ENCODE results near the gene PTPN12.
"Not testable (repeated sequence)": the region's sequence is repeated elsewhere in the genome, so short reads cannot be mapped to it uniquely, and the experiment has no call there.

The PTPN12 gene

DNA sequence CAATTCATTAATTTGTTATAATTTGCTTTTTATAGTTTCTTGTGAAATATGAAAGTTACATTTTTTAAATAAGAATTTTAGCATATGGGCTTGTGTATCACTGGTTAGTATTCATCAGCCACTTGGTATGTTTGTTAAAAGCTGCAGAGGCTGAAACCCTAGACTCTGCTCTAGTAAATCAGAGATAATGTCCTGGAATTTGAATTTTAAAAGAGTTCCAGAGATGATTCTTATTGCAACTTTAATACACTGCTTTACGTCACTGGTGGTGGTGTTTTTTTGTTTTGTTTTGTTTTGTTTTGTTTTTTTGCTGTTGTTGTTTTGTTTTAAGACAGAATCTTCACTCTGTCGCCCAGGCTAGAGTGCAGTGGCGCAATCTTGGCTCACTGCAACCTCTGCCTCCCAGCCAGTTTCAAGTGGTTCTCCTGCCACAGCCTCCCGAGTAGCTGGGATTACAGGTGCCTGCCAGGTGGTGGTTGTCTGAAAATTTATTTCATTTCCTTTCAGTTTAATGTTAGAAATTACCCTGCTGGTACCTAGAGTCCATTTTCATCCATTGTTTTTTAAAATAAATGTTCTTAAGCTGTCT, 43.8 kb downstream of the PTPN12 start:
- no peak for DNase-seq (ENCODE audit: low spot score)

DNA sequence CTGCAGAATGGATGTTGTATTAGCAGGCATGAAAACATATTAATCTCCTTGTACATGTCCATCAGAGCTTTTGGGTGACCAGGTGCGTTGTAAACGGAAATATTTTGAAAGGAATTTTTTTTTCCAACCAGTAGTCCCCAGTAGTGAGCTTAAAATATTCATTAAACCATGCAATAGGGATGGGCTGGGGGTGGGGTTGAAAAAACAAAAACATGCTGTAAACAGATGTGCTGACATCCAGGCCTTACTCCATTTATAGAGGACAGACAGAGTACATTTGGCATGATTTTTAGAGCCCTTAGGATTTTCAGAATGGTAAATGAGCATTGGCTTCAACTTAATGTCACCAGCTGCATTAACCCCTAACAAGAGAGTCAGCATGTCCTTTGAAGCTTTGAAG, 50.2 kb downstream of the PTPN12 start:
- no peak for DNase-seq (ENCODE audit: low spot score)

DNA sequence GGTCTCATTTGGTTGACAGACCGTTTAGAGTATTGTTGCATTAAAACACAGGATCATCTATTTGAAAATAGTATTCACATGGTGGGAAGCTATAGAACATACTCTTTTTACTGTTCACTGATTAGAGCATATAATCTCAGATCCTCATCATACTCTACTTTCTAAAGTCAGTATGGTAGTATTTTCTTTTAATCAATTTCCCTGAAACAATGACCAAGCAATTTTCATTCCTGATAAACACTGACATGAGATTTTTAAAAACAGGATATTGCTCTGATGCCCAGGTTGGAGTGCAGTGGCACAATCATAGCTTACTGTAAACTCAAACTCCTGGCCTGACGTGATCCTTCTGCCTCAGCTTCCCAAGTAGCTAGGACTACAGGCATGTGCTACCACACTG, 63.9 kb downstream of the PTPN12 start:
- no peak for DNase-seq (ENCODE audit: low spot score)

DNA sequence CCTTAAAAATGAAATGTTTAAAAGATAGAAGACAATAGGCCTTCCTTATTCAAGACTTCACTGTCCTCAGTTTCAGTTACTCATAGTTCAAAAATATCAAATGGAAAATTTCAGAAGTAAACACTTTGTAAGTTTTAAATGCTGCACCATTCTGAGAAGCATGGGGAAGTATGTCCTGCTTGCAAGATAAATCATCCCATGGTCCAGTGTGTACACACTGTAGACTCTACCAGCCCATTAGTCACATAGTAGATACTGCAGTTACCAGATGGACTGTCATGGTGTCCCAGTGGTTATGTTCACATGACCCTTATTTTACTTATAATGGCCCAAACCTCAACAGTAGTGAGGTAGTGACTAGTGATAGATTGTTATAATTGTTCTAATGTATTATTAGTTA, 69.5 kb downstream of the PTPN12 start:
- DNase-seq (ENCODE audit: low spot score), result no peak

DNA sequence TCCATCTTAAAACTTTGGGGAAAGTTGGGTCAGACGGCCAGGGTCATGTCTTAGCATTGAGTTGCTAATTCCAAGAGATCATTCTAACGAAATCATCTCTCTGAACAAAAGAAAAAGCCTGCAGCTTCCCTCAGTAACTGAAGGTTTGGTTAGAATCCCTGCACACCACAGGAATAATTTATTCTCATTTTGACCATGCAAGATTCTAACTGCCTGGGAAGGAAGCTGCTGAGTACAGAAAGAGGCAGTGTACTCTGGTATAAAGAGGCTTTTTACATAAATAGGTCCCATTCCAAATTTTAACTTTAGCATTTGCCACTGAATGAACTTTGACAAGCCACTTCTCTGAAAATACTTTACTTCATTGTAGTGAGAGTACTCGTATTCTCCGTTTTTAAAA, 82.2 kb downstream of the PTPN12 start:
- peak; percentile 12 for DNase-seq (ENCODE audit: low spot score)

DNA sequence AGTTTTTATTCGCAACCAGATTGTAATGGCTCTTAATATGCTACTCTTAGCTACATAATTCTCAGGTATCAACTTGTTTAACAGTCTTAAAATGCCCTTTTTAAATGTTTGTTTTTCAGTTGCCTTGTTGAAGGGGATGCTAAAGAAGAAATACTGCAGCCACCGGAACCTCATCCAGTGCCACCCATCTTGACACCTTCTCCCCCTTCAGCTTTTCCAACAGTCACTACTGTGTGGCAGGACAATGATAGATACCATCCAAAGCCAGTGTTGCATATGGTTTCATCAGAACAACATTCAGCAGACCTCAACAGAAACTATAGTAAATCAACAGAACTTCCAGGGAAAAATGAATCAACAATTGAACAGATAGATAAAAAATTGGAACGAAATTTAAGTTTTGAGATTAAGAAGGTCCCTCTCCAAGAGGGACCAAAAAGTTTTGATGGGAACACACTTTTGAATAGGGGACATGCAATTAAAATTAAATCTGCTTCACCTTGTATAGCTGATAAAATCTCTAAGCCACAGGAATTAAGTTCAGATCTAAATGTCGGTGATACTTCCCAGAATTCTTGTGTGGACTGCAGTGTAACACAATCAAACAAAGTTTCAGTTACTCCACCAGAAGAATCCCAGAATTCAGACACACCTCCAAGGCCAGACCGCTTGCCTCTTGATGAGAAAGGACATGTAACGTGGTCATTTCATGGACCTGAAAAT, 89.7 kb downstream of the PTPN12 start:
- DNase-seq (ENCODE audit: low spot score), result no peak

DNA sequence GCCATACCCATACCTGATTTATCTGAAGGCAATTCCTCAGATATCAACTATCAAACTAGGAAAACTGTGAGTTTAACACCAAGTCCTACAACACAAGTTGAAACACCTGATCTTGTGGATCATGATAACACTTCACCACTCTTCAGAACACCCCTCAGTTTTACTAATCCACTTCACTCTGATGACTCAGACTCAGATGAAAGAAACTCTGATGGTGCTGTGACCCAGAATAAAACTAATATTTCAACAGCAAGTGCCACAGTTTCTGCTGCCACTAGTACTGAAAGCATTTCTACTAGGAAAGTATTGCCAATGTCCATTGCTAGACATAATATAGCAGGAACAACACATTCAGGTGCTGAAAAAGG, 90.2 kb downstream of the PTPN12 start:
- no peak for DNase-seq (ENCODE audit: low spot score)

DNA sequence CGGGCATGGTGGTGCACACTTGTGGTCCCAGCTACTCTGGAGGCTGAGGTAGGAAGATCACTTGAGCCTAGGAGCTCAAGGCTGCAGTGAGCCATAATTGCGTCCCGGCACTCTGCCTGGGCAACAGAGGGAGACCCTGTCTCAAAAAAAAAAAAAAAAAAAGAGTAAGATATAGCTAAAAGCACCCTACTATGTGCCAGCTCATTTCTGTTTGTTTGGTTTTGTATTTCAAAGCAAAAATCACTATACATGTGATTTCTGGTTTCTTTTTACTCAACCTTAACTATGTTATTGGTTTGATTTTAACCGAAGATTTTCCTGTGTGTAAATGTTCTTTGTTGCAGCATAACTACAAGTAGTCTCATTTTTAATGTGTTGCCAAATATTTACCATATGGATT, 92.7 kb downstream of the PTPN12 start:
- DNase-seq (ENCODE audit: low spot score), result no peak

DNA sequence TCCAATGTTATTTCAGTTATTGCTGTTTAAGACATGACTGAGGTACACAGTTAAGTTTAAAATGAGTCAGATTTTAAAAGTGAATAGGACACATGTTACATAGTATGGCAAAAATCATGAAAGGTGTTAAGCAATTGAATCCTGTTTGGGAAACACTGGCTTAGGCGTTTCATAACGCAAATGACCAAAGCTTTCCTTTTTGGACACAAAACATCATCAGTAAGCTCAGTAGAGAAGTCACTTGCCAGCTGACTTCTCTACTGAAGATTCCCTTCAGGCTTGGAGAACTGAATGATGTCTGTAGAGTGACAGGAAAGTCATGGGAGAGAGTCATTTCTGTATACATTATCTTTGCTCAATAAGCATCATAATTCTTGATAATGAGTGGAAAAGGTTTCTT, 94.7 kb downstream of the PTPN12 start:
- DNase-seq (ENCODE audit: low spot score), result no peak

DNA sequence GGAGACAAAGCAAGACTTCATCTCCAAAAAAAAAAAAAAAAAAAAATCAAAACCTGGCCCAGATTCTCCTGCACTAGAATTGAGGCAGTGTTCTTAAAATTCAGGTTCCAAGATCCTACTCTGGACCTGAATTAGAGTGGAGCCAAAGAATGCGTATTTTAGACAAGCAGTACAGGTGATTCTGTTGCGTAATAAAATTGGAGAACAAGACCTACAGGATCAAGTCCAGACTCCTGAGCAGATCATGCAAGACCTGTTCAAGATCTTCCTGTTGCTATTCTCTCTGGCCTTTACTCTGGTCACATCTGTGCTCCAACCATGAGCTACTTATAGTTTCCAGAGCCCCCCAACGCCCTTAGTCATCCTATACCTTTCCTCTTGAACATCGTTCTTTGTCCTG, 107.7 kb downstream of the PTPN12 start:
- DNase-seq (ENCODE audit: low spot score), result no peak

DNA sequence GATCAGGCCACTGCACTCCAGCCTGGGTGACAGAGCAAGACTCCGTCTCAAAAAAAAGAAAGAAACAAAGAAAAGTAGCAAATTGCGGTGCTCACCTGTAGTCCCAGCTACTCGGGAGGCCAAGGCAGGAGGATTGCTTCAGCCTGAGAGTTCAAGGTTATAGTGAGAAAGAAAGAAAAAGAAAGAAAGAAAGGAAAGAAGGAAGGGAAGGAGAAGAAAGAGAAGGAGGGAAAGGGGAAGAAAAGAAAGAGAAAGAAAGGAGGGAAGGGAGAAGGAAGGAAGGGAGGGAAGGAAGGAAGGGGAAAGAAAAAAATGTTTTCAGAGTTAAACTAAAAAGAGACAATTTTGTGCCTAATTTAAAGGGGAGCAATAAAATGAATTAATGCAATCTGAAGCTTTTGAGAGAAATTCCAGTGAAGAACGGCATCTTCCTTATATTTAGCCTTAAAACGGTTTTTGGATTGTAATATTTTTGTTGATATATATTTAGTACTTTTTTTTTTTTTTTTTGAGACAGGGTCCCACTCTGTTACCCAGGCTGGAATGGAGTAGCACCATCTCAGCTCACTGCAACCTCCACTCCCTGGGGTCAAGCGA, 111.7 kb downstream of the PTPN12 start:
- DNase-seq (ENCODE audit: low spot score), result no peak

DNA sequence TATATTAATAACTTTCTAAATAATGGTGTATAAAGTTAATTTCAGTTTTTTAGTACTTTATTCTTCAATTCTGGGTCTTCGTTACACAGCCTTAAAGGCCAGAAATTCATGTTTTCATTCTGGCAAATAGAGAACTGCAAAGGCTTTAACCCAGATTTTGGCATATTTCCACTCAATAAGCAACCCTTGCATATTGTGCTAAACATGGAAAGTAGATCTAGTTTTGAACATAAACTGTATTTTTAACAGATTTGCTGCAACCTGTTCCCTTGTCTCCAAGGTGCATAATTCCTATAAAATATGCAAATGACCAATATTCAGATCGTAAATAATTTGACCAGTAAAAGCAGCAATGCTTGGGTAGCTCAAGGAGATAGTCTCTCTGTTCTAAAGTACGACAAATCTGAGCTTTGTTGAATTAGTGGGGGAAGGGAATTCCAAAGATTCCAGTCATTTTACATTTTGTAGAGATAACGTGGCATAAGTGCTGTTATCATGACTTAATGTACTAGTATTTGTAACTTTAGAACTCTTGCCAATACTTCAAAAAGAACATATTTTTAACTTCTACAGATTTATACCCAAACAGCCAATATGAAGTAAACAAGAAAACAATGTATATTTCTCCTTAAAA, 112.7 kb downstream of the PTPN12 start:
- DNase-seq (ENCODE audit: low spot score), result no peak

DNA sequence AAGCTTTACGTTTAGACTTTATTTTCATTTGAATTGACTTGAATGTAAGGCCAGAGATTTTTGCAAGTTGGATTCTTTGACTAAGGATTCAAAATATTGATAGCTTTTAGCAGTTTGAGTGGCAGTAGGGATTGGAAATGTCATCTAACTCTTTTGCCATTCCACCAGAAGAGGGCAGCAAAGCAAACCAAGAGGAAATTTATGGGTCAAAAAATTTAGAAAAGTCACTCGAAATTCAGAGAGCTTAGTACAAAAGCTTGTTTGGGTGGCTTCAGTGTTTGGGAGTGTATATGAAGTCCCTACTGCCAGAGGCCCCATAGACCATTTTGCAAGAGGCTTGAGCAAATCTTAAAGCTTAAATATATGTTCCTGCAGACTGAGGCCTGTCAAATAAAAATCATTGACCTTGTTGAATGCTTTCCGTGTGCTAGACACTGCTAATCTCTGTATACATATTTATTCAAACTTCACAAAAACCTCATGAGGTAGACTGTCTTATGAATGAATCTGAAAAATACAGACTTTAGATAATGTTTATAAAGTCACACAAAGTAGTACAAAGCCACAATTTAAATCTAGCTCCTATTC, 114.6 kb downstream of the PTPN12 start:
- DNase-seq (ENCODE audit: low spot score), result peak; percentile 24

DNA sequence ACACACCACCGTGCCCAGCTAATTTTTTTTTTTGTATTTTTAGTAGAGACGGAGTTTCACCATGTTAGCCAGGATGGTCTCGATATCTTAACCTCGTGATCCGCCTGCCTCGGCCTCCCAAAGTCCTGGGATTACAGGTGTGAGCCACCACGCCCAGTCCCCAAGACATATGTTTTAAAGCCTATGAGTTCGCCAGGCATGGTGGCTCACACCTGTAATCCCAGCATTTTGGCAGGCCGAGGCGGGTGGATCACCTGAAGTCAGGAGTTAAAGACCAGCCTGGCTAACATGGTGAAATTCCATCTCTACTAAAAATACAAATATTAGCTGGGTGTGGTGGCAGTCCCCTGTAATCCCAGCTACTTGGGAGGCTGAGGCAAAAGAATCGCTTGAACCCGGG, 115.7 kb downstream of the PTPN12 start:
- not testable (repeated sequence) for DNase-seq (ENCODE audit: low spot score)

DNA sequence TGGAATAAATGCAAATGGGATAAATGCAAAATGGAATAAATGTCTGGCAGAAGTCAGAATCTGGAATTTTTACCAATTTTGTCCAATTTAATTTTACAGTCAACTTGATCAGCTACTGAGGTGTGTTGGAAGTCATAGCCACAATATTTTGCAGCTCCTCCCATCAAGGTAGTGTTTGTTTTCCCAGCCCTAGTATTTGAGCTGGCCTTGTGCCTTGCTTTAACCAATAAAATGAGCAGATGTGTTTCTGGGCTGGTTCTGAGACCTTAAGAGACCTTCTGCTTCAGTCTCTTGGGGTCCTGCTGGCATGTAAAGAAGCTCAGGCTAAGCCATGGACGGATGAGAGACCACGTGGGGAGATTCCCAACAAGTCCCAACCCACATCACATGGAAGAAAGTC, 116.5 kb downstream of the PTPN12 start:
- no peak for DNase-seq (ENCODE audit: low spot score)

DNA sequence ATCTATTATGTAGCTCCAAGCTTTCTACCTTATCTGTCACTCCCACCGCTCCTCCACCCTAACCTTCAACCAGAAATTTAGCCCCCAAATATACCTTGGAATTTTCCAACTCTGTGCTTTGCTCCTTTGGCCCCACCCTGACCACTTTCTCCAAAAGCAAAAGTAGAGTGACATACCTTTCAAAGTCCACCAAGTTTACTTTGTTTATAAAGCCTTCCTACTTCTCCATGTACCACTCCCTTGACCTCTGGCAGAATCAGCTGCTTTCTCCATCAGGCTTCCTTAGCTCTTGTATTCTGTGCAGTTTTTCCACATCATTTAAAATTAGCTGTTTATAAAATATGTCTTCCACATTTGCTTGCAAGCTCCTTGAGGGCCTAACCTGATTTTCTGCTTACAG, 118.3 kb downstream of the PTPN12 start:
- no peak for DNase-seq (ENCODE audit: low spot score)

DNA sequence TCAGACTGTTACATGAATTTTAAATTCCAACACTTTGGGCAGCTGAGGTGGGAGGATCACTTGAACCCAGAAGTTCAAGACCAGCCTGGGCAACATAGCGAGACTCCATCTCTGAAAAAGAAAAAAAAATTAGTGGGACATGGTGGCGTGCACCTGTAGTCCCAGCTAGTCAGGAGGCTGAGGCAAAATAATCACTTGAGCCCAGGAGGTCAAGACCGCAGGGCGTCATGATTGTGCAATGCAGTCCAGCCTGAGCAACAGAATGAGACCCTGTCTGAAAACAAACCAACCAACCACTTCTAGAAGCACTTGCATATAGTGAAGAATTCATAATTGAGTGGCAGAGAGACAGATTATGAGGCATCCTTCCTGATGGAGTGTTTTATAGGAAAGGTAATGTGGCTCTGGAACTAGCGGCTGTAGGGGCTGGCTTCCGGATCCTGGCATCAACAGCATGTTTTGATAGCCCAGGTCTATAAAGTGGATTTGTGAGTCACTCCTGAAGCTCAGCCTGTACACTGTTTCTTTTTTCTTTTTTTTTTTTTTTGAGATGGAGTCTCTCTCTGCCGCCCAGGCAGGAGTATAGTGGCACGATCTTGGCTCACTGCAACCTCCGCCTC, 118.9 kb downstream of the PTPN12 start:
- no peak for DNase-seq (ENCODE audit: low spot score)

DNA sequence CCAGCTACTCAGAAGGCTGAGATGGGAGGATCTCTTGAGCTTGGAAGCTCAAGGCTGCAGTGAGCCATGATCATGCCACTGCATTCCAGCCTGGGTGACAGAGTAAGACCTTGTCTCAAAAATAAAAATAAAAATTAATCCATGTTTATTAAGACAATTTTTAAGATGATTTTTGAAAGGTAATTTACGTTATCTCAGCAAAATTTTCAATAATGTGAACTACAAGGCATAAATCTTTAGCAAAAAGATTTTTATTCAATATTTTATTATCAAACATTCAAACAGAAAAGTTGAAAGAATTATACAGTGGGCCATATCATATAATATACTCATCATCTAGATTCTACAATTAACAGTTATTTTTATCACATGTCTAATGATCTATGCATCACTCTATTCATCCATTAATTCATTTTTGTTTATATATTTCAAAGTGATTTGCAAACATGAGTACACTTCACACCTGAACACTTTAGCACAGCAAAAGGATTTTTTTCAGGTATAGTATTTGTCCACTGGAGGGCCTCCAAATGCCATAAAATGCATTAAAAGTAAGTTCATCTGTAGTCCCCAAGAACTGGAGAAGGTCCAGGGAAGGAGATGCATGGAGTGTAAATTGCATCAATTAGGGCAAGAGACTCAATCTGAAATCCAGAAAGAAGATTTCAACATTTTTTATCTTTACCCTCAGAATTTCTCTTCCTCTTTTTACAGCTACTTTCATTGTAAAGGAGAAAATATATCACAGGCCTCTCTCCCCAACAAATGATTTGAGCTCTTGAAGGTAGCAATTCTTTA, 120.5 kb downstream of the PTPN12 start:
- DNase-seq (ENCODE audit: low spot score), result peak; percentile 35

DNA sequence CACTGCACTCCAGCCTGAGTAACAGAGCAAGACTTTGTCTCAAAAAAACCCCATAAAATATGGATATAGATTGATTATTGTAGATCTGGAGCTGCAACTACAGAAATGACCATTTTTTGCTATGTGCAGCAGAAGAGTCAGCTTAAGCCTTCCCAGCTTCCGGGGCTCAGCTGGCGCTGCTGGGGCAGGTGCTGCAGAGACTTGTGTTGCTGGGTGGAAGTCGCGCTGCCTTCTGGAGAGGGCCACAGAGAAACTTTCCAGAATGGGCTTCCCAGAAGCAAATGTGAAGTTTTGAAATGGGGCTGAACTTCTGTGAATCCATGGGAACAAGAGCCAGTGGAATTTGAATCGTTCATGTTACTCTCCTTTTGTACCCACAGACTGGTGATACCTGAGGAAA, 121.8 kb downstream of the PTPN12 start:
- no peak for DNase-seq (ENCODE audit: low spot score)

DNA sequence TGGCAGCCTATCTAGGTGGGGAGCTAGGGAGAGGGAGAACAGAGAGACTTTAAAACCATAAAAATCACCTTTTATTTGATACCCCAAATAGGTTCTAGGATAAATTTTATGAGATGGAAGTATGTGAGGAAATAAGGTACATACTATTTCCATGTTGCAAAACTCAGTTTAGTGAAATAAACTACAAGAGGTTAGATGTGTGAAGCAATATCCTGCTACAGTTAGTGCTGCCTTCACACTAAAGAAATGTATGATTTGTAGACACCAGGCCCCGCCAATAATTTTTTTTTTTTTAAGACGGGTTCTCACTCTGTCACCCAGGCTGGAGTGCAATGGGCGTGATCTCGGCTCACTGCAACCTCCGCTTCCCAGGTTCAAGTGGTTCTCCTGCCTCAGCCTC, 124.7 kb downstream of the PTPN12 start:
- DNase-seq (ENCODE audit: low spot score), result no peak

DNA sequence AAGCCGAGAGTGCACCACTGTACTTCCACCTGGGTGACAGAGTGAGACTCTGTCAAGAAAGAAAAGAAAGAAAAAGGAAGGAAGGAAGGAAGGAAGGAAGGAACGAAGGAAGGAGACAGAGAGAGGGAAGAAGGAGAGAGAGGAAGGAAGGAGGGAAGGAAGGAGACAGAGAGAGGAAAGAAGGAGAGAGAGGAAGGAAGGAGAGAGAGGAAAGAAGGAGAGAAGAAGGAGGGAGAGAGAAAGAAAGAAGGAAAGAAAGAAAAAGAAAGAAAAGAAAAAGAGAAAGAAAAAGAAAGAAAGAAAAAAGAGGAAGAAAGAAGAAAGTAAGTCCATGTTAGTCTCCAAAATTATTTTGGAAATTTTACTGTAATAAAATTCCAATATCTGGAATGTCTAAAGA, 125.8 kb downstream of the PTPN12 start:
- DNase-seq (ENCODE audit: low spot score), result no peak

DNA sequence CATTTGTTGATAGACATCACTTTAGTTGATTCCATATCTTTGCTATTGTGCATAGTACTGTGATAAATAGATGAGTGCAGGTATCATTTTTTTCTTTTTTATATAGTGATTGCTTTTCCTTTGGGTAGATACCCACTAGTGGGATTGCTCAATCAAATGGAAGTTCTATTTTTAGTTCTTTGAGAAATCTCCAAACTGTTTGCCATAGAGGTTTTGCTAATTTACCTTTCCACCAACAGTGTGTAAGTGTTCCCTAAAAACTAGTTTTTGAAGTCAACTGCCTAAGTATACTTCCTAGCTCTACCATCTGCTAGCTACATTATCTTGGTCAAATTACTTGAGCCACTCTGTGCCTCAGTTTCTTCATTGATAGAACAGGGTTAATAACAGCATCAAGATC, 127.6 kb downstream of the PTPN12 start:
- DNase-seq (ENCODE audit: low spot score), result no peak

Data from globus pallidus (tissue), 1 donor.